Gastrocnemius medialis (tissue), 4 donors: Measurements from ENCODE around the gene ENPP1.

Experiments
- POLR2A ChIP-seq, 2 donors: fragments of 450-650 bp; IDR thresholded peaks; one replicate each; pipeline ENCODE4 v1.6.1; 2017; ENCODE audit warnings: antibody characterized with exemption in 2 of 2, mild to moderate bottlenecking in 2 of 2, moderate library complexity in 2 of 2
- TF ChIP-seq, protein P1 (sequence below), 5 experiments: fragments of 450-650 bp in 3 of 5; fragments of 200-600 bp in 2 of 5; sonication (generic) in 2 of 5; IDR thresholded peaks in 4 of 5; conservative IDR thresholded peaks in 1 of 5; 1 replicate in 4 of 5; 2 replicates in 1 of 5; pipeline ENCODE4 v1.5.1; 2016 to 2019; ENCODE audit warnings: antibody characterized with exemption in 5 of 5, mild to moderate bottlenecking in 3 of 5, moderate library complexity in 3 of 5

DNA sequence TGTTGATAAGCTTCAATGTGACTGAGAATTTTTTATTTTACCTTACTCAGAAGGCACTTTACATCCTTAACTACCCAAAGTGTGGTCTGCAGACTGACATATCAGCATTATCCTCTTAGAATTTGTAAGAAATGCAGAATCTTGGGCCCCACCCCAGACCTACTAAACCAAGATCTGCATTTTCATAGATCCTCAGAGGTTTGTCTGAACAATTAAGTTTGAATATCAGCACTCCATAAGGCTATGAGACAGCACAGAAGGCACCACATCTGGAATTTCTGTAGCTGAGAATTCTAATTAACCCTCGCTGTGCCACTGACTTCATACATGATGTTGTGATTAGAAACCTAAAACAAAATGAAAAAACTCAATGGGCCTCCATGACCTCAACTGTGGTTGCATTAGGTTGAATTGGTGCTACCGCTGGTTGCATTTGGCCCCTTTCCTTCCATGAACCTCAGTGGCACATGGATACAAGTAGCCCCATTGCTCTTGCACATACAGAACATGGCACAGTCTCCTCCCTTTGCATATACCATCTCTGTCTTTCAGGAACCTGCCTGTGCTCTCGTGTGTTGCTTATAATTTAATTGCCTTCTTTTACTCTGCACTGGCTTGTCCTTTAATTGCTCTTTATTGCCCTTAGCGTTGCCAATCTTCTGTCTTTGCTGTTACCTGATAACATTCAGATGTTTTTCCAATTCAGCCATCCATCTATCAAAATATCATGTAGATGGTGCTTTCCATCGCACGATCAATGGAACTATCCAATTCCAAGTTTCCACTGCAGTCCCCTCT, 13.4 kb downstream of the ENPP1 start:
- no peak for TF ChIP-seq POLR2A (IDR thresholded peaks at IDR 0.05)
- TF ChIP-seq, protein P1, sequence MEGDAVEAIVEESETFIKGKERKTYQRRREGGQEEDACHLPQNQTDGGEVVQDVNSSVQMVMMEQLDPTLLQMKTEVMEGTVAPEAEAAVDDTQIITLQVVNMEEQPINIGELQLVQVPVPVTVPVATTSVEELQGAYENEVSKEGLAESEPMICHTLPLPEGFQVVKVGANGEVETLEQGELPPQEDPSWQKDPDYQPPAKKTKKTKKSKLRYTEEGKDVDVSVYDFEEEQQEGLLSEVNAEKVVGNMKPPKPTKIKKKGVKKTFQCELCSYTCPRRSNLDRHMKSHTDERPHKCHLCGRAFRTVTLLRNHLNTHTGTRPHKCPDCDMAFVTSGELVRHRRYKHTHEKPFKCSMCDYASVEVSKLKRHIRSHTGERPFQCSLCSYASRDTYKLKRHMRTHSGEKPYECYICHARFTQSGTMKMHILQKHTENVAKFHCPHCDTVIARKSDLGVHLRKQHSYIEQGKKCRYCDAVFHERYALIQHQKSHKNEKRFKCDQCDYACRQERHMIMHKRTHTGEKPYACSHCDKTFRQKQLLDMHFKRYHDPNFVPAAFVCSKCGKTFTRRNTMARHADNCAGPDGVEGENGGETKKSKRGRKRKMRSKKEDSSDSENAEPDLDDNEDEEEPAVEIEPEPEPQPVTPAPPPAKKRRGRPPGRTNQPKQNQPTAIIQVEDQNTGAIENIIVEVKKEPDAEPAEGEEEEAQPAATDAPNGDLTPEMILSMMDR (IDR thresholded peaks at IDR 0.05 in 4 of 5, conservative IDR thresholded peaks at IDR 0.05 in 1 of 5) = no peak
